ENCODE results near the gene PLCB4. TPM values are rescaled to one million over a fixed set of nuclear protein-coding genes. Genes with fewer than 3 reads are reported as not detected.

The PLCB4 gene
- polyA plus RNA-seq, 3 donors: not detected

- peaks cover 0 to 1% (median 0%) of the 10 kb centered on the region in 7 donors for H3K9me3 Mint-ChIP-seq
- no peaks in the 10 kb centered on the region for H3K9me3 ChIP-seq (replicated peaks in 1 of 2; ENCODE audit: control insufficient read depth in 1 of 2, insufficient read depth in 1 of 2, low read length in 2 of 2)
- H4K20me1 ChIP-seq (ENCODE audit: insufficient read depth, low read length): no peaks in the 10 kb centered on the region
- no peaks in the 10 kb centered on the region for H3K36me3 ChIP-seq (replicated peaks in 1 of 2; ENCODE audit: control insufficient read depth in 1 of 2, insufficient read depth in 2 of 2, low read length in 2 of 2)
- no peaks in the 10 kb centered on the region for H3K79me2 ChIP-seq (ENCODE audit: insufficient read depth, low read length)
- no peaks in the 10 kb centered on the region for H3K27me3 ChIP-seq (ENCODE audit: control insufficient read depth in 2 of 2, insufficient read depth in 2 of 2, low read length in 2 of 2)
- no peak for TF ChIP-seq CTCF (IDR thresholded peaks at IDR 0.05)
- no peak overlapping the region for H2AFZ ChIP-seq (ENCODE audit: insufficient read depth, low read depth, low read length, poor library complexity, severe bottlenecking)
- intact Hi-C loops (cut with micrococcal nuclease): no loop called here
- H3K4me1 ChIP-seq (ENCODE audit: control insufficient read depth in 1 of 2, insufficient read depth in 2 of 2, low read length in 2 of 2): no peaks in the 10 kb centered on the region
- H3K27ac Mint-ChIP-seq: no peak overlapping the region
- no peaks in the 10 kb centered on the region for H3K27me3 Mint-ChIP-seq (ENCODE audit: low read depth in 3 of 3)
- H3K36me3 Mint-ChIP-seq: no peaks in the 10 kb centered on the region
- no peak overlapping the region for H3K4me3 Mint-ChIP-seq
- no CpG with 5 or more reads among the region's 4 CpGs for WGBS (ENCODE audit: insufficient coverage)
- H3K4me2 ChIP-seq (replicated peaks; ENCODE audit: extremely low read depth, low read length, poor library complexity, severe bottlenecking): no peak overlapping the region
- H3K9ac ChIP-seq (ENCODE audit: insufficient read depth, low read length, poor library complexity, severe bottlenecking): no peak overlapping the region
- DNase-seq: no peak
- H3K4me3 ChIP-seq (replicated peaks in 1 of 3; ENCODE audit: low read depth in 2 of 3, low read length in 3 of 3): no peak overlapping the region
- no peak overlapping the region for H3K27ac ChIP-seq (ENCODE audit: low read depth in 1 of 2, low read length in 2 of 2)
- no peaks in the 10 kb centered on the region for H3K4me1 Mint-ChIP-seq
Measured at GRCh38 chr20:9369557-9369956, 300.7 kb downstream of the PLCB4 start.

GRCh38 chr20:9374072-9374471 lies 305.2 kb downstream of the PLCB4 start:
- no peak overlapping the region for H3K9ac ChIP-seq (ENCODE audit: insufficient read depth, low read length, poor library complexity, severe bottlenecking)
- no peak overlapping the region for H3K4me3 ChIP-seq (replicated peaks in 1 of 3; ENCODE audit: low read depth in 2 of 3, low read length in 3 of 3)
- no CpG with 5 or more reads among the region's 5 CpGs for WGBS (ENCODE audit: insufficient coverage)
- H3K4me1 ChIP-seq (ENCODE audit: control insufficient read depth in 1 of 2, insufficient read depth in 2 of 2, low read length in 2 of 2): no peaks in the 10 kb centered on the region
- no peak overlapping the region for H3K4me2 ChIP-seq (replicated peaks; ENCODE audit: extremely low read depth, low read length, poor library complexity, severe bottlenecking)
- H3K36me3 ChIP-seq (replicated peaks in 1 of 2; ENCODE audit: control insufficient read depth in 1 of 2, insufficient read depth in 2 of 2, low read length in 2 of 2): no peaks in the 10 kb centered on the region
- H3K9me3 Mint-ChIP-seq: no peaks in the 10 kb centered on the region
- H3K27me3 Mint-ChIP-seq (ENCODE audit: low read depth in 3 of 3): peaks cover 0 to 2% (median 0%) of the 10 kb centered on the region in 3 donors
- no peaks in the 10 kb centered on the region for H3K4me1 Mint-ChIP-seq
- no peaks in the 10 kb centered on the region for H3K36me3 Mint-ChIP-seq
- H4K20me1 ChIP-seq (ENCODE audit: insufficient read depth, low read length): no peaks in the 10 kb centered on the region
- intact Hi-C loops (cut with micrococcal nuclease): no loop called here
- no peaks in the 10 kb centered on the region for H3K79me2 ChIP-seq (ENCODE audit: insufficient read depth, low read length)
- H3K4me3 Mint-ChIP-seq: no peak overlapping the region
- no peak overlapping the region for H3K27ac Mint-ChIP-seq
- no peak overlapping the region for H2AFZ ChIP-seq (ENCODE audit: insufficient read depth, low read depth, low read length, poor library complexity, severe bottlenecking)
- no peaks in the 10 kb centered on the region for H3K9me3 ChIP-seq (replicated peaks in 1 of 2; ENCODE audit: control insufficient read depth in 1 of 2, insufficient read depth in 1 of 2, low read length in 2 of 2)
- no peak for TF ChIP-seq CTCF (IDR thresholded peaks at IDR 0.05)
- no peaks in the 10 kb centered on the region for H3K27me3 ChIP-seq (ENCODE audit: control insufficient read depth in 2 of 2, insufficient read depth in 2 of 2, low read length in 2 of 2)
- H3K27ac ChIP-seq (ENCODE audit: low read depth in 1 of 2, low read length in 2 of 2): no peak overlapping the region
- DNase-seq: no peak

Measured in CD14-positive monocyte (primary cell).